Astrocyte (in vitro differentiated cells and primary cell): ENCODE measurements around the gene GSE1. TPM values are rescaled to one million over a fixed set of nuclear protein-coding genes. Genes with fewer than 3 reads are reported as not detected.

Experiments
- DNase-seq: peaks from one replicate; pipeline ENCODE4 v3.0.0-alpha.2; 2010; ENCODE audit warnings: low read depth
- FAIRE-seq: peaks from 2 replicates; lab custom pipeline; 2011; peaks lifted over from hg19 to GRCh38; lab: Jason Lieb, UNC
- H2AFZ ChIP-seq: 2 replicates; pipeline ENCODE4 v1.6.0; 2012; ENCODE audit warnings: low read depth, low read length, inconsistent platforms
- H3K27ac ChIP-seq: 2 replicates; pipeline ENCODE4 v1.5.1; 2011; ENCODE audit warnings: low read depth, low read length, inconsistent platforms
- H3K27me3 ChIP-seq: 2 replicates; pipeline ENCODE4 v1.6.0; 2011; ENCODE audit warnings: low read length, inconsistent platforms; ENCODE audit not compliant: insufficient read depth
- H3K36me3 ChIP-seq: 2 replicates; pipeline ENCODE4 v1.5.1; 2011; ENCODE audit warnings: low read length, inconsistent platforms; ENCODE audit not compliant: insufficient read depth
- H3K4me1 ChIP-seq: 2 replicates; pipeline ENCODE4 v1.5.1; 2011; ENCODE audit warnings: low read length, inconsistent platforms; ENCODE audit not compliant: insufficient read depth
- H3K4me2 ChIP-seq: 2 replicates; pipeline ENCODE4 v1.6.0; 2012; ENCODE audit warnings: low read length, inconsistent platforms
- H3K4me3 ChIP-seq: 2 replicates; pipeline ENCODE4 v1.5.1; 2011; ENCODE audit warnings: low read depth, mild to moderate bottlenecking, low read length, inconsistent platforms; ENCODE audit not compliant: insufficient read depth
- H3K79me2 ChIP-seq: 2 replicates; pipeline ENCODE4 v1.6.0; 2012; ENCODE audit warnings: mild to moderate bottlenecking, low read length, inconsistent platforms; ENCODE audit not compliant: insufficient read depth
- H3K9ac ChIP-seq: 2 replicates; pipeline ENCODE4 v1.6.0; 2012; ENCODE audit warnings: mild to moderate bottlenecking, low read length, inconsistent platforms
- H3K9me3 ChIP-seq: 2 replicates; pipeline ENCODE4 v1.5.1; 2012; ENCODE audit warnings: low read depth, mild to moderate bottlenecking, low read length, inconsistent platforms; ENCODE audit not compliant: insufficient read depth
- H4K20me1 ChIP-seq: 2 replicates; pipeline ENCODE4 v1.6.0; 2012; ENCODE audit warnings: low read length, inconsistent platforms; ENCODE audit not compliant: insufficient read depth
- H3K27ac Mint-ChIP-seq: one replicate; pipeline ENCODE4 v1.8.0; 2021; ENCODE audit warnings: mild to moderate bottlenecking, mixed read lengths; ENCODE audit not compliant: unreplicated experiment
- H3K27me3 Mint-ChIP-seq: one replicate; pipeline ENCODE4 v1.8.0; 2021; ENCODE audit warnings: low read depth, mixed read lengths; ENCODE audit not compliant: unreplicated experiment
- H3K36me3 Mint-ChIP-seq: one replicate; pipeline ENCODE4 v1.8.0; 2021; ENCODE audit warnings: low read depth, mixed read lengths; ENCODE audit not compliant: unreplicated experiment
- H3K4me1 Mint-ChIP-seq: one replicate; pipeline ENCODE4 v1.8.0; 2021; ENCODE audit warnings: low read depth, mixed read lengths; ENCODE audit not compliant: unreplicated experiment
- H3K4me3 Mint-ChIP-seq: one replicate; pipeline ENCODE4 v1.8.0; 2021; ENCODE audit warnings: mild to moderate bottlenecking, moderate library complexity, mixed read lengths; ENCODE audit not compliant: unreplicated experiment
- H3K9me3 Mint-ChIP-seq: one replicate; pipeline ENCODE4 v1.8.0; 2021; ENCODE audit warnings: mild to moderate bottlenecking, mixed read lengths; ENCODE audit not compliant: unreplicated experiment
- EZH2 ChIP-seq: IDR thresholded peaks from 2 replicates; pipeline ENCODE4 v1.6.1; 2012; ENCODE audit warnings: mild to moderate bottlenecking, low read length, inconsistent platforms; ENCODE audit not compliant: insufficient read depth
- total RNA-seq: library from RNA; stranded (reverse); gene quantifications from 2 replicates; pipeline ENCODE4 v1.2.1, GENCODE V29; 2021
- TF ChIP-seq, protein P1 (sequence below): IDR thresholded peaks from 2 replicates; pipeline ENCODE4 v1.5.1; 2011; ENCODE audit warnings: low read depth, mild to moderate bottlenecking, inconsistent platforms, low read length, moderate library complexity; ENCODE audit not compliant: insufficient read depth

The GSE1 gene
- total RNA-seq, 1 donor from 2014 or later = 35.0 TPM

GRCh38 chr16:85724936-85725335, 111.8 kb downstream of the GSE1 start:
- no peak overlapping the region for H3K4me2 ChIP-seq
- no peak overlapping the region for H3K4me3 ChIP-seq
- H3K9ac ChIP-seq = no peak overlapping the region
- H3K79me2 ChIP-seq = no peaks in the 10 kb centered on the region
- no peak for FAIRE-seq
- no peaks in the 10 kb centered on the region for H3K9me3 ChIP-seq
- Mint-ChIP-seq H3K4me3 (no peak overlapping the region), H3K36me3 (peaks cover 10% of the 10 kb centered on the region), H3K4me1 (no peaks in the 10 kb centered on the region), H3K27ac (no peak overlapping the region), H3K9me3 (peaks cover 3% of the 10 kb centered on the region), H3K27me3 (peaks cover 17% of the 10 kb centered on the region)
- no peak for DNase-seq
- H3K4me1 ChIP-seq = peaks cover 6% of the 10 kb centered on the region
- no peak overlapping the region for H2AFZ ChIP-seq
- no peak overlapping the region for H3K27ac ChIP-seq
- TF ChIP-seq, protein P1, sequence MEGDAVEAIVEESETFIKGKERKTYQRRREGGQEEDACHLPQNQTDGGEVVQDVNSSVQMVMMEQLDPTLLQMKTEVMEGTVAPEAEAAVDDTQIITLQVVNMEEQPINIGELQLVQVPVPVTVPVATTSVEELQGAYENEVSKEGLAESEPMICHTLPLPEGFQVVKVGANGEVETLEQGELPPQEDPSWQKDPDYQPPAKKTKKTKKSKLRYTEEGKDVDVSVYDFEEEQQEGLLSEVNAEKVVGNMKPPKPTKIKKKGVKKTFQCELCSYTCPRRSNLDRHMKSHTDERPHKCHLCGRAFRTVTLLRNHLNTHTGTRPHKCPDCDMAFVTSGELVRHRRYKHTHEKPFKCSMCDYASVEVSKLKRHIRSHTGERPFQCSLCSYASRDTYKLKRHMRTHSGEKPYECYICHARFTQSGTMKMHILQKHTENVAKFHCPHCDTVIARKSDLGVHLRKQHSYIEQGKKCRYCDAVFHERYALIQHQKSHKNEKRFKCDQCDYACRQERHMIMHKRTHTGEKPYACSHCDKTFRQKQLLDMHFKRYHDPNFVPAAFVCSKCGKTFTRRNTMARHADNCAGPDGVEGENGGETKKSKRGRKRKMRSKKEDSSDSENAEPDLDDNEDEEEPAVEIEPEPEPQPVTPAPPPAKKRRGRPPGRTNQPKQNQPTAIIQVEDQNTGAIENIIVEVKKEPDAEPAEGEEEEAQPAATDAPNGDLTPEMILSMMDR = no peak
- no peak for TF ChIP-seq EZH2
- no peaks in the 10 kb centered on the region for H3K27me3 ChIP-seq
- H4K20me1 ChIP-seq = no peaks in the 10 kb centered on the region
- no peaks in the 10 kb centered on the region for H3K36me3 ChIP-seq

Other genes with a start within 250 kb of the GSE1 start
- 2.2 and 3.4 TPM in 2 replicates for gene GINS2, start 75.6 kb downstream of the GSE1 start, total RNA-seq
- gene C16orf74, start 137.8 kb downstream of the GSE1 start, total RNA-seq = 2.6 and 4.7 TPM in 2 replicates
- 41.3 and 42.7 TPM in 2 replicates for gene EMC8, start 186.2 kb downstream of the GSE1 start, total RNA-seq
- gene COX4I1, start 186.4 kb downstream of the GSE1 start, total RNA-seq = 453 and 459 TPM in 2 replicates